ENCODE data around the gene MT1A.
A peak's percentile ranks its signal among the peaks of the same experiment; 100 is the strongest.

MT1A gene

GRCh38 chr16:56632156-56632847, 6.2 kb upstream of the MT1A start, which contains the start of gene MT1M:
Gene MT1M, plus strand, starts transcription at chr16:56632659. Its CDS starts 73 bp downstream, at chr16:56632732.
- no peak for DNase-seq

- no peak for DNase-seq
Measured at GRCh38 chr16:56632848-56633365, 5.6 kb upstream of the MT1A start.

- no peak for DNase-seq
Measured at GRCh38 chr16:56633535-56633934, 4.9 kb upstream of the MT1A start.

GRCh38 chr16:56634715-56635440, 3.6 kb upstream of the MT1A start:
- no peak for DNase-seq

- DNase-seq, result no peak
Measured at GRCh38 chr16:56635441-56635967, 3.0 kb upstream of the MT1A start.

- no peak for DNase-seq
Measured at GRCh38 chr16:56636616-56637413, 1.7 kb upstream of the MT1A start.

- DNase-seq, result no peak
Measured at GRCh38 chr16:56639045-56639444, 579 bp downstream of the MT1A start.

- no peak for DNase-seq
Measured at GRCh38 chr16:56640076-56640475, 1.6 kb downstream of the MT1A start.

- DNase-seq, result no peak
Measured at GRCh38 chr16:56641166-56641565, 2.7 kb downstream of the MT1A start.

GRCh38 chr16:56643080-56643778, 4.8 kb downstream of the MT1A start:
- peak; percentile 67 for DNase-seq

GRCh38 chr16:56643833-56644232, 5.4 kb downstream of the MT1A start:
- DNase-seq, result no peak

GRCh38 chr16:56645311-56645710, 6.8 kb downstream of the MT1A start:
- no peak for DNase-seq

GRCh38 chr16:56645838-56646237, 7.4 kb downstream of the MT1A start:
- no peak for DNase-seq

GRCh38 chr16:56647641-56648431, 9.4 kb downstream of the MT1A start:
- DNase-seq, result no peak

GRCh38 chr16:56649271-56649670, 10.8 kb downstream of the MT1A start:
- DNase-seq, result no peak

GRCh38 chr16:56649820-56650219, 11.4 kb downstream of the MT1A start:
- DNase-seq, result no peak

GRCh38 chr16:56651586-56651985, 13.1 kb downstream of the MT1A start, which contains the start of gene MT1B:
Gene MT1B, plus strand, starts transcription at chr16:56651886. Its CDS starts 68 bp downstream, at chr16:56651954.
- no peak for DNase-seq

GRCh38 chr16:56652600-56652999, 14.1 kb downstream of the MT1A start:
- no peak for DNase-seq

GRCh38 chr16:56653218-56653617, 14.8 kb downstream of the MT1A start:
- no peak for DNase-seq

GRCh38 chr16:56657555-56658326, 19.3 kb downstream of the MT1A start, which contains the start of gene MT1F:
Gene MT1F, plus strand, starts transcription at chr16:56657959. Its CDS starts 100 bp downstream, at chr16:56658059.
- peak; percentile 83 for DNase-seq

All from DMS153 (cell line).